Measurements from ENCODE around the gene EXOC1. TPM values are rescaled to one million over a fixed set of nuclear protein-coding genes. Genes with fewer than 3 reads are reported as not detected.

The EXOC1 gene
- total and polyA plus RNA-seq, 10 of the 15 experiments (the other 5 are each of a cell fraction or from before 2014, with no cell fraction given), result 11.8 to 36.6 (median 21.1) TPM

GRCh38 chr4:55910140-55910539 lies 56.7 kb downstream of the EXOC1 start:
- Histone ChIP-seq H2AFZ (ENCODE audit: control insufficient read depth, low read depth, low read length) (no peak overlapping the region), H3K9ac (ENCODE audit: control insufficient read depth, insufficient read depth, low read length) (no peak overlapping the region), H3K4me1 (ENCODE audit: control insufficient read depth, insufficient read depth, low read length) (no peaks in the 10 kb centered on the region), H3K9me3 (replicated peaks; ENCODE audit: control insufficient read depth, insufficient read depth, low read length) (no peaks in the 10 kb centered on the region), H3K27ac (ENCODE audit: control insufficient read depth, insufficient read depth) (no peak overlapping the region), H3K27me3 (replicated peaks in 1 of 2; ENCODE audit: control insufficient read depth in 2 of 2, insufficient read depth in 2 of 2, low read length in 1 of 2) (no peaks in the 10 kb centered on the region), H3K4me3 (no peak overlapping the region), H3K79me2 (ENCODE audit: control insufficient read depth, insufficient read depth, low read length) (no peaks in the 10 kb centered on the region), H3K36me3 (ENCODE audit: control insufficient read depth in 2 of 2, insufficient read depth in 2 of 2, low read length in 1 of 2) (no peaks in the 10 kb centered on the region), H3K4me2 (ENCODE audit: control insufficient read depth, insufficient read depth) (no peak overlapping the region), H4K20me1 (ENCODE audit: control insufficient read depth, insufficient read depth) (no peaks in the 10 kb centered on the region)
- ChIA-PET CTCF (no interaction called here), RAD21 (ENCODE audit: unreplicated experiment) (no interaction called here), SMC1A (ENCODE audit: uncharacterized antibody, unreplicated experiment) (no interaction called here), POLR2A (no interaction called here)
- 94% methylated on average over 1 of the region's 1 CpG for WGBS (ENCODE audit: insufficient coverage, insufficient replicate concordance, low lambda C conversion rate, missing lambda C conversion rate)
- TF ChIP-seq IRF3 (IDR thresholded peaks at IDR 0.05), result no peak
- TF ChIP-seq REST (IDR thresholded peaks at IDR 0.05; ENCODE audit: low read depth, low read length), result no peak
- TF ChIP-seq USF2 (IDR thresholded peaks at IDR 0.05; ENCODE audit: borderline replicate concordance, low read depth, low read length), result no peak
- TF ChIP-seq ZBED1 (IDR thresholded peaks at IDR 0.05; ENCODE audit: borderline replicate concordance), result no peak
- TF ChIP-seq RAD51 (IDR thresholded peaks at IDR 0.05), result no peak
- TF ChIP-seq ZBTB40 (IDR thresholded peaks at IDR 0.05; ENCODE audit: borderline replicate concordance), result no peak
- no peak for TF ChIP-seq MYB (IDR thresholded peaks at IDR 0.05; ENCODE audit: borderline replicate concordance, low read depth, low read length)
- no peak for TF ChIP-seq HDAC2 (IDR thresholded peaks at IDR 0.05)
- intact Hi-C loops (cut with micrococcal nuclease; ENCODE audit: unreplicated experiment) (no loop called here), in situ Hi-C loops (cut with MboI) (no loop called here)
- BruUV-seq (replicated peaks), result no TSS peak
- DNase-seq (ENCODE audit: low read depth, low spot score) (no peak), ATAC-seq (no peak), FAIRE-seq (no peak)

Data from GM12878 (cell line).